Measurements from ENCODE around the gene PEAR1.
A peak's percentile ranks its signal among the peaks of the same experiment; 100 is the strongest.

PEAR1 gene

DNA sequence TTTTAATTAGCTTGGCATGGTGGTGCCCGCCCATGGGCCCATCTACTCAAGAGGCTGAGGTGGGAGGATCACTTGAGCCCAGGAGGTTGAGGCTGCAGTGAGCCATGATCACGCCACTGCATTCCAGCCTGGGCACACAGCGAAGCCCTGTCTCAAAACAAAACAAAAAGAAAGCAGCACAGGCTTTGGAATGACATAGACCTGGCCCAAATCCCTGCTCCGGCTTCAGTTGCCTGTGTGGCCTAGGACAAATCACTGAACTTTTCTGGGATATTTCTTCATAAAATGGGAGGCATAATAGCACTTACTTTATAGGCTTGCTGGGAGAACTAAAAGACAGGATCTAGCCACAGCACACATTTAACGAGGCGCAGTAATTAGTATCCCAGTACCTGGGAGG lies 2.4 kb downstream of the PEAR1 start:
- Mint-ChIP-seq H3K4me3 (peak overlapping the region in 2 of 3 experiments; percentile 19 to 78), H3K27ac (peak overlapping the region; percentile 83 to 94 (median 83)), H3K27me3 (ENCODE audit: low read depth) (peaks cover 47% of the 10 kb centered on the region), H3K4me1 (peaks cover 51% of the 10 kb centered on the region), H3K36me3 (ENCODE audit: low read depth) (no peaks in the 10 kb centered on the region), H3K9me3 (no peaks in the 10 kb centered on the region)
- TF ChIP-seq, protein P1, sequence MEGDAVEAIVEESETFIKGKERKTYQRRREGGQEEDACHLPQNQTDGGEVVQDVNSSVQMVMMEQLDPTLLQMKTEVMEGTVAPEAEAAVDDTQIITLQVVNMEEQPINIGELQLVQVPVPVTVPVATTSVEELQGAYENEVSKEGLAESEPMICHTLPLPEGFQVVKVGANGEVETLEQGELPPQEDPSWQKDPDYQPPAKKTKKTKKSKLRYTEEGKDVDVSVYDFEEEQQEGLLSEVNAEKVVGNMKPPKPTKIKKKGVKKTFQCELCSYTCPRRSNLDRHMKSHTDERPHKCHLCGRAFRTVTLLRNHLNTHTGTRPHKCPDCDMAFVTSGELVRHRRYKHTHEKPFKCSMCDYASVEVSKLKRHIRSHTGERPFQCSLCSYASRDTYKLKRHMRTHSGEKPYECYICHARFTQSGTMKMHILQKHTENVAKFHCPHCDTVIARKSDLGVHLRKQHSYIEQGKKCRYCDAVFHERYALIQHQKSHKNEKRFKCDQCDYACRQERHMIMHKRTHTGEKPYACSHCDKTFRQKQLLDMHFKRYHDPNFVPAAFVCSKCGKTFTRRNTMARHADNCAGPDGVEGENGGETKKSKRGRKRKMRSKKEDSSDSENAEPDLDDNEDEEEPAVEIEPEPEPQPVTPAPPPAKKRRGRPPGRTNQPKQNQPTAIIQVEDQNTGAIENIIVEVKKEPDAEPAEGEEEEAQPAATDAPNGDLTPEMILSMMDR (IDR thresholded peaks at IDR 0.05; ENCODE audit: unreplicated experiment in 3 of 3) = no peak

DNA sequence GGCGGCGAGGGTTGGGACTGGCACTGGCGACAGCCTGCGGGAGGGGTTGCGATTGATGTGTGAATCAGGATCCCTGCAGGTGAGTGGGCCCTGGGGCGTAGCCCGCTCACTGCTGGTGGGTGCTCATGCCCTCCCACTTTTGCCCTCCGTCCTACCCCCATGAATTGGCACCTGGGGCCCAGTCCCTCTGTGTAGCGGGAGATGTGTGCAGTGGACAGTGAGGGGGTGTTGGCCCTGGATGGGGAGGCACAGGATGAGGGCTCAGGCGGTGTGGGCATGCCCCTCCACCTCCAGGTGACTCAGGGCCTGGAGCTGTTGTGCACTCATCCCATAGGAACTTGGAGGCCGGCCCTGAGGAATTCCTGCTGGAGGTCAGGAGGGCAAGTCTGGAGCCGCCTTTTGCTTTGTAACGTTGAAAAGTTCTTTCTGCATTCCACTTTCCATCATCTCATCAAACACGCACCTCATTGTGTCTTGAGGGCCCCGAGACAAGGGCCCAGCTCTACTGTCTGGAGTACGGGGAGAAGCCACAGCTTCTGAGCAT lies 3.0 kb downstream of the PEAR1 start:
- H3K27me3 Mint-ChIP-seq (ENCODE audit: low read depth) = peaks cover 40% of the 10 kb centered on the region
- H3K9me3 Mint-ChIP-seq = no peaks in the 10 kb centered on the region
- peak overlapping the region; percentile 27 to 69 (median 39) for H3K4me3 Mint-ChIP-seq
- TF ChIP-seq, protein P1 (IDR thresholded peaks at IDR 0.05; ENCODE audit: unreplicated experiment in 3 of 3) = no peak
- no peaks in the 10 kb centered on the region for H3K36me3 Mint-ChIP-seq (ENCODE audit: low read depth)
- H3K27ac Mint-ChIP-seq = peak overlapping the region; percentile 78 to 94 (median 92)
- H3K4me1 Mint-ChIP-seq = peaks cover 57% of the 10 kb centered on the region

DNA sequence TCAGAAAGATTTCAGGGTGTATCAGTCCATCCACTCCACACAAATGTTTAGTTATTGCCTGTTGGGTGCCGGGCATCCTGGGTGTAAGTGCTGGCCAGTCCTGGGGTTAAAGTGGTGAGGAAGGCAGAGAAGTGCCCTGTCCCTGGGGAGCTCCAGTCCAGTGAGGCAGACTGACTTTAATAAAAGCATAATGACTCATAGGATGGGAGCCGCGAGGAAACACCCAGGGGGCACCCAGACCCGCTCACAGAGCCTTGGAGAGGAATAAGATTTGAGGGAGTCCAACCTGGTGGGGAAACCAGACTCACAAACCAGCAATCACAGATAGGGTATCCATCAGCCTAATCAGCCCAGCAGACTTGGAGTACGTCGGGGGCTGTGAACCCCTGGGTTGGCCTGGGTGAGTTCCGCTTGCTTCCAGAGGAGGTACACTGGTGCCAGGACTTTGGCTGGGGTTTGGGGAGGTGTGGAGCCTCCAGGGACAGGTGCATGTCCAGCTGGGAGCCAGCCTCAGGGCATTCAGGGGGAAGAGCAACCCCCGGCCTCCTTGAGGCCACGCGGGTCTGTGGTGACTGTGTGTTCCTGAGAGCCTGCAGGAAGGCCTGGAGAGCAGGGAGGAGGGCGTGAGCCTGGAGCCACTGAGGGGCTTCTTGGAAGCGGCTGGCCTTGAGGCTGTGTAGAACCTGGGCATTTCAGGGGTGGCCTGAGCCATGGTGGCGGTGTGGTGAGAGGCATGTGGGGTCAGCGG lies 3.7 kb downstream of the PEAR1 start:
- Mint-ChIP-seq H3K9me3 (no peaks in the 10 kb centered on the region), H3K4me3 (peak overlapping the region; percentile 44 to 69 (median 54)), H3K27ac (peak overlapping the region; percentile 78 to 94 (median 92)), H3K27me3 (ENCODE audit: low read depth) (peaks cover 34% of the 10 kb centered on the region), H3K36me3 (ENCODE audit: low read depth) (no peaks in the 10 kb centered on the region), H3K4me1 (peaks cover 63% of the 10 kb centered on the region)
- TF ChIP-seq, protein P1 (IDR thresholded peaks at IDR 0.05; ENCODE audit: unreplicated experiment in 3 of 3) = no peak

DNA sequence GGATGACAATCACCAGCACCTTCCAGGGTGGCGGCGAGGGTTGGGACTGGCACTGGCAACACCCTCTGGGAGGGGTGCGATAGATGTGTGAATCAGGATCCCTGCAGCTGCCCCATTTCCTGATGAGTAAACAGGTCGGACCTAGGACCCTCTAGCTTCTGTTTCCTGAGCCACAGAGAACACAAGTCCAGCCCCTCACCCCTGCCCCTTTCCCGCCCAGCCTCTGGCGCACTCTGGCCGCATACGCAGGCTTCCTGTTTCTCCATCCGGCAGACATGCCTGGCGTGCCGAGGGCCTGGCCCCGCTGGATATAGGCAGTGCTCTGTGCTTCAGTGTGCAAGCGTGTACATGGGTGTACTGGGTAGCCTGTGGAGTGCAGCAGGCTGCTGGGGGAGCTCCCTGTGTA lies 4.6 kb downstream of the PEAR1 start:
- peak overlapping the region; percentile 83 to 94 (median 92) for H3K27ac Mint-ChIP-seq
- H3K9me3 Mint-ChIP-seq = no peaks in the 10 kb centered on the region
- peaks cover 69% of the 10 kb centered on the region for H3K4me1 Mint-ChIP-seq
- peak overlapping the region; percentile 25 to 66 (median 51) for H3K4me3 Mint-ChIP-seq
- H3K36me3 Mint-ChIP-seq (ENCODE audit: low read depth) = no peaks in the 10 kb centered on the region
- H3K27me3 Mint-ChIP-seq (ENCODE audit: low read depth) = peaks cover 24% of the 10 kb centered on the region
- TF ChIP-seq, protein P1 (IDR thresholded peaks at IDR 0.05; ENCODE audit: unreplicated experiment in 3 of 3) = no peak

DNA sequence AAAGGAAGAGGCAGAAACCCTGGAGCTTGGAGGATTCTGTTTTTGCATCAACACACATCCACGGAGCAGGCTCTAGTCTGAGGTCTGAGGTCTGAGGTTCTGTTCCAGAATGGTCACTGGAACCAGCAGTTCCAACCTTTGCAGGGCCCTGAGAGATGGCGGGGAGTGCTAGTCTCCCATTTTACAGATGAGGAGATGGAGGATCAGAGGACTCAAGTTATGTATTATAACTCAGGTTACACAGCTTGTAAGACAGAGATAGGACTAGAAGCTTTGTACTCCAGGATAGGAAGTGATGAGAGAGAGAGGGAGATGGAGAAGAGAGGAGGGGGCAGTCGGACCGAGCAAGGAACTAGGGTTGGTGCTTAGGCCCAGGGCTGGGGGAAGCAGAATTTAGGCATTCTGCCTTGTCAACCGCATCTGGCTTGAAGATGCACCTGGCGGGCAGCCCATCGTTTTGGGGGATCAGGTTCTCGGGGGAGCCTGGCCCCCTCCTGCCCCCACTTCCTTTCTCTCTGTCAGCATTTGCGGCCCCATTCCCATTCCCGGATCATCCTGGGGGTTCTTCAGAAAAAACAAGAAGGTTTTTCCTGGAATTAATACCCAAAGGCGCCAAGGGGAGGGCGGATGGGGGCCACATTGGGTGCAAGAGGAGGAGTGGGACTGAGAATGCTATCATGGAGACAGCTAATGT lies 5.6 kb downstream of the PEAR1 start:
- TF ChIP-seq, protein P1 (IDR thresholded peaks at IDR 0.05; ENCODE audit: unreplicated experiment in 3 of 3) = no peak
- Mint-ChIP-seq H3K27ac (peak overlapping the region; percentile 83 to 95 (median 94)), H3K4me1 (peaks cover 76% of the 10 kb centered on the region), H3K36me3 (ENCODE audit: low read depth) (no peaks in the 10 kb centered on the region), H3K27me3 (ENCODE audit: low read depth) (peaks cover 22% of the 10 kb centered on the region), H3K9me3 (no peaks in the 10 kb centered on the region), H3K4me3 (peak overlapping the region in 1 of 3 experiments; percentile 2)

Data from nephron (organoid).